H1 (cell line): ENCODE results near the gene OR1M1. TPM values are rescaled to one million over a fixed set of nuclear protein-coding genes. Genes with fewer than 3 reads are reported as not detected.

Experiments
- polyA plus RNA-seq, 7 experiments: library from polyadenylated mRNA; depleted of rRNA in 3 of 7; stranded (reverse) in 5 of 7; unstranded in 2 of 7; fragments of >200 nt in 5 of 7; fragments of 200-250 nt in 2 of 7; gene quantifications; 1 replicate in 5 of 7; 2 replicates in 1 of 7; 4 replicates in 1 of 7; pipeline versions ENCODE4 v1.2.1 to v1.2.3, GENCODE V29; 2011 to 2013; ENCODE audit warnings: missing spikeins in 2 of 7, mixed read lengths in 2 of 7
- total RNA-seq: library from RNA; stranded (reverse); fragmentation: NEBNext Ultra II Directional; extraction: Animal tissue kit (Norgen Biotek cat#: 25700); gene quantifications from 2 replicates; pipeline ENCODE4 v1.2.1, GENCODE V29; 2021
- TF ChIP-seq, protein P1 (sequence below): fragments of 300-600 bp; sonication (generic); IDR thresholded peaks from 2 replicates; pipeline ENCODE4 v1.7.1; 2012; ENCODE audit warnings: low read length, moderate library complexity, mild to moderate bottlenecking, inconsistent platforms; ENCODE audit not compliant: insufficient replicate concordance

The OR1M1 gene
- total and polyA plus RNA-seq, 2 of the 8 experiments (the other 6 are each of a cell fraction or from before 2014, with no cell fraction given): 0.12 TPM; not detected in 1

GRCh38 chr19:9037400-9038062 lies 49.3 kb upstream of the OR1M1 start (continued):
- TF ChIP-seq, protein P1, sequence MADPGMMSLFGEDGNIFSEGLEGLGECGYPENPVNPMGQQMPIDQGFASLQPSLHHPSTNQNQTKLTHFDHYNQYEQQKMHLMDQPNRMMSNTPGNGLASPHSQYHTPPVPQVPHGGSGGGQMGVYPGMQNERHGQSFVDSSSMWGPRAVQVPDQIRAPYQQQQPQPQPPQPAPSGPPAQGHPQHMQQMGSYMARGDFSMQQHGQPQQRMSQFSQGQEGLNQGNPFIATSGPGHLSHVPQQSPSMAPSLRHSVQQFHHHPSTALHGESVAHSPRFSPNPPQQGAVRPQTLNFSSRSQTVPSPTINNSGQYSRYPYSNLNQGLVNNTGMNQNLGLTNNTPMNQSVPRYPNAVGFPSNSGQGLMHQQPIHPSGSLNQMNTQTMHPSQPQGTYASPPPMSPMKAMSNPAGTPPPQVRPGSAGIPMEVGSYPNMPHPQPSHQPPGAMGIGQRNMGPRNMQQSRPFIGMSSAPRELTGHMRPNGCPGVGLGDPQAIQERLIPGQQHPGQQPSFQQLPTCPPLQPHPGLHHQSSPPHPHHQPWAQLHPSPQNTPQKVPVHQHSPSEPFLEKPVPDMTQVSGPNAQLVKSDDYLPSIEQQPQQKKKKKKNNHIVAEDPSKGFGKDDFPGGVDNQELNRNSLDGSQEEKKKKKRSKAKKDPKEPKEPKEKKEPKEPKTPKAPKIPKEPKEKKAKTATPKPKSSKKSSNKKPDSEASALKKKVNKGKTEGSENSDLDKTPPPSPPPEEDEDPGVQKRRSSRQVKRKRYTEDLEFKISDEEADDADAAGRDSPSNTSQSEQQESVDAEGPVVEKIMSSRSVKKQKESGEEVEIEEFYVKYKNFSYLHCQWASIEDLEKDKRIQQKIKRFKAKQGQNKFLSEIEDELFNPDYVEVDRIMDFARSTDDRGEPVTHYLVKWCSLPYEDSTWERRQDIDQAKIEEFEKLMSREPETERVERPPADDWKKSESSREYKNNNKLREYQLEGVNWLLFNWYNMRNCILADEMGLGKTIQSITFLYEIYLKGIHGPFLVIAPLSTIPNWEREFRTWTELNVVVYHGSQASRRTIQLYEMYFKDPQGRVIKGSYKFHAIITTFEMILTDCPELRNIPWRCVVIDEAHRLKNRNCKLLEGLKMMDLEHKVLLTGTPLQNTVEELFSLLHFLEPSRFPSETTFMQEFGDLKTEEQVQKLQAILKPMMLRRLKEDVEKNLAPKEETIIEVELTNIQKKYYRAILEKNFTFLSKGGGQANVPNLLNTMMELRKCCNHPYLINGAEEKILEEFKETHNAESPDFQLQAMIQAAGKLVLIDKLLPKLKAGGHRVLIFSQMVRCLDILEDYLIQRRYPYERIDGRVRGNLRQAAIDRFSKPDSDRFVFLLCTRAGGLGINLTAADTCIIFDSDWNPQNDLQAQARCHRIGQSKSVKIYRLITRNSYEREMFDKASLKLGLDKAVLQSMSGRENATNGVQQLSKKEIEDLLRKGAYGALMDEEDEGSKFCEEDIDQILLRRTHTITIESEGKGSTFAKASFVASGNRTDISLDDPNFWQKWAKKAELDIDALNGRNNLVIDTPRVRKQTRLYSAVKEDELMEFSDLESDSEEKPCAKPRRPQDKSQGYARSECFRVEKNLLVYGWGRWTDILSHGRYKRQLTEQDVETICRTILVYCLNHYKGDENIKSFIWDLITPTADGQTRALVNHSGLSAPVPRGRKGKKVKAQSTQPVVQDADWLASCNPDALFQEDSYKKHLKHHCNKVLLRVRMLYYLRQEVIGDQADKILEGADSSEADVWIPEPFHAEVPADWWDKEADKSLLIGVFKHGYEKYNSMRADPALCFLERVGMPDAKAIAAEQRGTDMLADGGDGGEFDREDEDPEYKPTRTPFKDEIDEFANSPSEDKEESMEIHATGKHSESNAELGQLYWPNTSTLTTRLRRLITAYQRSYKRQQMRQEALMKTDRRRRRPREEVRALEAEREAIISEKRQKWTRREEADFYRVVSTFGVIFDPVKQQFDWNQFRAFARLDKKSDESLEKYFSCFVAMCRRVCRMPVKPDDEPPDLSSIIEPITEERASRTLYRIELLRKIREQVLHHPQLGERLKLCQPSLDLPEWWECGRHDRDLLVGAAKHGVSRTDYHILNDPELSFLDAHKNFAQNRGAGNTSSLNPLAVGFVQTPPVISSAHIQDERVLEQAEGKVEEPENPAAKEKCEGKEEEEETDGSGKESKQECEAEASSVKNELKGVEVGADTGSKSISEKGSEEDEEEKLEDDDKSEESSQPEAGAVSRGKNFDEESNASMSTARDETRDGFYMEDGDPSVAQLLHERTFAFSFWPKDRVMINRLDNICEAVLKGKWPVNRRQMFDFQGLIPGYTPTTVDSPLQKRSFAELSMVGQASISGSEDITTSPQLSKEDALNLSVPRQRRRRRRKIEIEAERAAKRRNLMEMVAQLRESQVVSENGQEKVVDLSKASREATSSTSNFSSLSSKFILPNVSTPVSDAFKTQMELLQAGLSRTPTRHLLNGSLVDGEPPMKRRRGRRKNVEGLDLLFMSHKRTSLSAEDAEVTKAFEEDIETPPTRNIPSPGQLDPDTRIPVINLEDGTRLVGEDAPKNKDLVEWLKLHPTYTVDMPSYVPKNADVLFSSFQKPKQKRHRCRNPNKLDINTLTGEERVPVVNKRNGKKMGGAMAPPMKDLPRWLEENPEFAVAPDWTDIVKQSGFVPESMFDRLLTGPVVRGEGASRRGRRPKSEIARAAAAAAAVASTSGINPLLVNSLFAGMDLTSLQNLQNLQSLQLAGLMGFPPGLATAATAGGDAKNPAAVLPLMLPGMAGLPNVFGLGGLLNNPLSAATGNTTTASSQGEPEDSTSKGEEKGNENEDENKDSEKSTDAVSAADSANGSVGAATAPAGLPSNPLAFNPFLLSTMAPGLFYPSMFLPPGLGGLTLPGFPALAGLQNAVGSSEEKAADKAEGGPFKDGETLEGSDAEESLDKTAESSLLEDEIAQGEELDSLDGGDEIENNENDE: no peak
